Mucosa of gallbladder (tissue), 1 donor: ENCODE results near the gene STK38. TPM values are rescaled to one million over a fixed set of nuclear protein-coding genes. Genes with fewer than 3 reads are reported as not detected.

Experiments
- DNase-seq: peaks from one replicate; pipeline ENCODE4 v3.0.0-alpha.2; 2020; ENCODE audit warnings: low spot score
- total RNA-seq: library from RNA; stranded (reverse); gene quantifications from one replicate; pipeline ENCODE4 v1.2.1, GENCODE V29; 2021
- donor health status: DM: no; HTN: no; CAD: no.

The STK38 gene
- total RNA-seq, 1 donor from 2014 or later: 41.6 TPM

DNA sequence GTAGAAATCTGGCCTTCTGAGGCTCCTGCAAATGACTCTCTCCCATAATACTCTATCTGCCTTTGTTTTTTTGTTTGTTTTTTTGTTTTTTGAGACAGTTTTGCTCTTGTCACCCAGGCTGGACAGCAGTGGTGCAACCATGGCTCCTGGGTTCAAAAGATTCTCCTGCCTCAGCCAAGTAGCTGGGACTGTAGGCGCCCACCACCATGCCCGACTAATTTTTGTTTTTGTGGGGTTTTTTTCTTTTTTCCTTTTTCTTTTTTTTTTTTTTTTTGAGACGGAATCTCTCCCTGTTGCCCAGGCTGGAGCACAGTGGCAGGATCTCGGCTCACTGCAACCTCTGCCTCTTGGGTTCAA is 16.6 kb upstream of the STK38 start:
- DNase-seq: no peak

DNA sequence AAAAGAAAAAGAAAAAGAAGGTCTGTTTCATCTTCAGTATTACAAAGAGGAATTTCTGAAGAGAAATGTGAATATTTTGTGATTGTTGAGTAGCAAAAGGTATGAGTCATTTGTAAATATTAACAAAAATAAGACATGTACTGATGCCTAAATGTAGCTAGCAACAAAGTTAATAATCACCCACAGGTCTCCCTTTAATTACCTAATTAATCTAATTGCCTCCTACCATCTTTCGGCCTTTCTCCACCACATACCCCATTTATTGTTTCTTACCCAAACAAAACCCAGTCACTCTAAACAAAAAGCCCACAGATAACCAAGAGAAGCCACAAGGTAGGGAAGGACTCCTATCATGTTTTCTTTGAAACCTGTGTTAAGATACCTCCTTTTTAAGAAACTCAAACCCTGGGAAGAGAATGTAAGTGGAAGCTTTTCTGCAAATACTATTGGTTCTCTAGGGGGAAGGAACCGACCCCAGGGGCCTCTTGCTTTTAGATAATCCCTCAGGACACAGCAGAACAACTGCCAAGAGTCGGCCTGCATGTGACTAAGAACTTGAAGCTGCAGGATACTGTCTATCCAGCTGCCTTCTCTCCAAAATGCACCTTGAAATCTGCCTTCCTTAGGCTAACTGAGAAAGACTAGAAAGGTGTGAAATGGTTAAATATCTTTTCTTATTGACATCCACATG is 16.1 kb upstream of the STK38 start:
- no peak for DNase-seq

DNA sequence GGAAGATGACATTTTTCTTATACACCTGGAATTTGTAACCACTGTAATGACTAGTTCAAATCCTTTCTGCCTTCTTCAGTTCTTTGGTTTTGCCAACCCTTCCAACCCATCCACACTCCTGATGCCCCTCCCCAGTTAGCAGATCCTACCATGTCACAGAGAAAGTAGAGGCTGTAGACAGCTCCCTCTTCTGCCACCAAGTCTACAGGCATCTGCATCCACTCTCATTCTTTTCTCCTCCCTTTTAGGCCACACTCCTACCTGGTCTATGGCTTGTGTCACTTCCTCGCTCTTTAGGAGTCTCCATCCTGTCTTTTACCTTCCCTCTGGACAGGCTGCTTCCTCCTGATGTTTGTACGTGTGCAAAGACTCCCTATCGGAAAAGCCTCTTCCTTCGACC is 13.5 kb upstream of the STK38 start:
- no peak for DNase-seq

DNA sequence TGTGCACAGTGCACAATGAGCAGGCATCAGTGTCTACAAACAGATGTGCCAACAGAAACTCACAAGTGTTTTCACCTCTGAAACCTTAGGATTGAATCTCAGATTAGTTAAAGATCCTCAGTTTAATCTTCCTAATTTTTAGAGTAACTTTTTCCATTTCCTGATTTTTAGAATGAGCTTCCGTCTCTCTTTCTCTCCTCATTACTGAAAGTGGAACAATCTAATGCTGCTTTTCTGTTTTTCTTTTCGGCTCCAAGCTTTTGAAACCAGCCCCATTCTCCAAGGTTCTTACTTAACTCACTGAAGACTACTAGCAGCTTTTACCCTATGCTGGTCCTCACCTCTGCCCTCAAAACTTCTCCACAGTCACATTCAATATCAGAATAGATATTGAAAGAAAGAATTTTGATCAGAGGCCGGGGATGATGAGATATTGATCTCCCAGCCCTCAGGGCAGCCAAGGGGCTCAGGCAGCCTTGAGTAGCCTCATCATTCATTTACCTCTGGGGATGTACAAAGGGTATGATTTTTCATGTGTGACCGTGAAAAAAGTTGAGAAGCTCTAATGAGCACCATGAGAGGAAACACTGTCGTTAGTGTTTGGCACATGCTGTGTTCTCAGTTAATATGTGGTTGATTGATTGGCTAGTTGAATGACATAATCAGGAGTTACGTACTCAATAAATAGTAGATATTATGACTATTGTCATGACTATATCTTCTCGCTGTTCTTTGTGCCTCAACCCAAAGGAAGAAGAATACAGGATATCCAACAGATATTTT is 11.9 kb upstream of the STK38 start:
- DNase-seq: no peak

DNA sequence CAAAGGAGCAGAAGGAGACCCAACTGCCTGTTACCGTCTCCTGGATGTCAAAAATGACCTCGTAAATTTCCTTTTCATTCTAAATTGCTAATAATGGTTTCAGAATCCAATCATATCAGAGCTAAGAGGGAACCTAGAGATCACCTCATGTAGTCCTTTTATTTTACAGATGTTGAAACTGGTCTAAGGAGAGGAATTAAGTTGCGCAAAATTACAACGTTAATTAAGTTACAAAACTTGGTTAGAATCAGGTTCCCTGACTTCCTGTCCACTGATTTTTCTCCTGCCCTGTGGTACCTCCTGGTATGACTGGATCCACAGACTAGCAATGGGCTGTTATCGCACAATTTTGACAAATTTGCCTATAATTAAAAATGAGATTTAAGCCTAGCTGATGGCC is 9.0 kb upstream of the STK38 start:
- DNase-seq: no peak

DNA sequence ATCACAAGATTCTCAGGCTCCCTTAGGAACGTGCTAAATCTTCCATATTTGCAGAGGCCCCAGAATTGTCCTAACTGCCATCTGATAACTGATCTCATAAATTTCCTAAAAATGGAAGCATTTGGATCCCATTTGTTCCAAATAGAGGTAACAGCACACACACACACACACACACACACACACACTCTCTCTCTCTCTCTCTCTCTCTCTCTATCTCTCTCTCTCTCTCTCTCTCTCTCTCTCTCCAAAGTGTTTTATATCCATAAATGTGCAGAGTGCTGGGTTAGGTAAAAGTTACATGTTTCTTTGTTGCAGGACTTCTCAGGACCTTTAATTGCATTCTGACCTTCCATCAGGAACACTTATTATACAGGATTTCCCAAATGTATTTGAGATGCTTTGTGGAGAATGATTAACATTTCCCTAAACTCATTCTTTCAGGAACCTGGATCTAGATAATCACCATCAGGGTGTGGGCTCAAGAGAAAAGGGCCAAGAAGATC is 8.5 kb upstream of the STK38 start:
- DNase-seq: no peak

DNA sequence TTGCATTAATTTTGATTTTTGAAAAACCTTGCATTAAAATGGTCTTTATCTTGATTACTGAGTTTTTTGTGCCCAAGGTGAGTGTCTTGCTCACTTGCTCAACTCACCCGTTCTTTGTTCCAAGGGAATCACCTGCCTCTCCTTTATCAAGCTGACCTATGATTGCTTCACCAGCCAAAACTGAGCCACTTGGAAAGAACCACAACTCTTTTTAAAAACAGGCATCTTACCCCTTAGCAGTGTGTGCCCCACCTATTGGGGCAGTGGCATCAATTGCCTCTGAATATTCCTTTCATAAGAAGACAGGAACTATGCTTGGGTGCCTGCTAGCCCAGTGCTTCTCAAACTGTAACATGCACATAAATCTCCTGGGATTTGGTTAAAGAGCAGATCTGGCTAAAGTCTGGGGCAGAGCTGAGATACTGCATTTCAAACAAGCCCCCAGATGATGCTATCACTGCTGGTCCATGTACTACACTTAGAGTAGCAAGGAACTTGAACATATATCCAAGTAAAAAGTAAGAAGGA is 3.3 kb upstream of the STK38 start:
- DNase-seq: no peak

DNA sequence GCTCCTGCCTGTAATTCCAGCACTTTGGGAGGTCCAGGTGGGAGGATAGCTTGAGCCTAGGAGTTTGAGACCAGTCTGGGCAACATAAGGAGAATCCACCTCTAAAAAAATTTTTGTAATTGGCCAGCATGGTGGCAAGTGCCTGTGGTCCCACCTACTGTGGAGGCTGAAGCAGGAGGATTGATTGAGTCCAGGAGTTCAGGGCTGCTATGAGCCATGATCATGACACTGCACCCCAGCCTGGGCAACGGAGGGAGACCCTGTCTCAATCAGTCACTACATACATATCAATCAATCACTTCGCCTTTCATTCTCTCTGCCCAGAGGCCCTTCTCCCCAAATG is 1.1 kb upstream of the STK38 start:
- DNase-seq: no peak

DNA sequence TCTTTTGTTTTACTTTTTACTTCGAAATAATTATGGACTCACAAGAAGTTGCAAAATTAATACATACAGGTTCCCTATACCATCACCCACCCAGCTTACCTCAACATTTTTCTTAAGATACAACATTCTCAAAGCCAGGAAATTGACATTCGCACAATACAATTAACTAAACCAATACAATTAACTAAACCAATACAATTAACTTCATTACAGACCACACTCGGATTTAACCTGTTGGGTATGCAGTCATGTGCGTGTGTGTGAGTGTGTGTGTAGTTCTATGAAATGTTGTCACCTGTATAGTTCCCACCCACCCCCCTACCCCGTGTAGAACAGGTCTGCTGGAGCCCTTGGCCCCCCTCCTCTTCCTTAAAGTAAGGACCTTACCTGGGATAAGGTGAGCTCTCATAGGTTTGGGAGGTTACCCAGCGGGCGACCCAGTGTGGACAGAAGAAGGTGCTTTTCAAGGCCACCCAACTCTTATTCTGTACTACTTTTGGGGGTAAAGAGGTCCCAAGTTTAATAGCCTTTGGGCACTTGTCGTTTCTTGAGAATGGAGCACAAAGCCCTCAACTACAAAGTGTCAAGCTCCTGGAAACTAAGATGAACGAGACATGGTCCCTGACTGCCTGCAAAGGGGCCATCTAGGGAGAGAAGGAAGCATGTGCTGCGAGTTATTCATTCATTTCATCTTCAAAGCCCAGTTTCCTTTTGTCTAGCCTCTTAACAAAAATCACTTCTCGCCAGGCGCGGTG is 544 bp upstream of the STK38 start:
- no peak for DNase-seq

DNA sequence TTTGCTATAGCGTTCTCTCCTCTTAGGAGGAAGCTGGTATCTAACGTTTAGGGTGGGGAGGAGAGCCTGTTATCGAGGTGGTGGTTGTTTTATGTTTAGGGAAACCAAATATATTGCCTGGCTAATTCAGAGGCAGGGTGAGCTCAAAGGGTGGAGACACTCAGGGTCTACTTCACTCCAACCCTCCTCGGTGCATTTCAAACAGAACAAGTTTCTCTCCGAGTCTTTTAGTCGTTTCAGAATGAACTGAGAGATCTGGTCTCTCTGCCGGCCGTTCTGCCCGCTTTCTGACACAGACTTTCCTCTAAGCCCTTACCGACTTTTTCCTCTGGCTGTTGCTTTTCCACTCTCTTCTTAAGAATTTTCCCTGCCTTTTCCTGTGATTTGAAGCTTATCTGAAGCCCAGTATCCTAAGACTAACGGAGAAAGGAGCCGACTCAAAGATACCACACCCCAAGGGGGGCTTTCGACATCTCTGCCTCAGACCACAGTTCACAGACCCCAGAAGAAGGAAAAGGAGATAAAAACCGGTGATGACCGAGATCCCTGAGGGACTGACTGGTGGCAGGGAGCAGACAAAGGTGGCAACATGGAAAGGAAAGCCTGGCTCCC is 865 bp downstream of the STK38 start:
- no peak for DNase-seq

DNA sequence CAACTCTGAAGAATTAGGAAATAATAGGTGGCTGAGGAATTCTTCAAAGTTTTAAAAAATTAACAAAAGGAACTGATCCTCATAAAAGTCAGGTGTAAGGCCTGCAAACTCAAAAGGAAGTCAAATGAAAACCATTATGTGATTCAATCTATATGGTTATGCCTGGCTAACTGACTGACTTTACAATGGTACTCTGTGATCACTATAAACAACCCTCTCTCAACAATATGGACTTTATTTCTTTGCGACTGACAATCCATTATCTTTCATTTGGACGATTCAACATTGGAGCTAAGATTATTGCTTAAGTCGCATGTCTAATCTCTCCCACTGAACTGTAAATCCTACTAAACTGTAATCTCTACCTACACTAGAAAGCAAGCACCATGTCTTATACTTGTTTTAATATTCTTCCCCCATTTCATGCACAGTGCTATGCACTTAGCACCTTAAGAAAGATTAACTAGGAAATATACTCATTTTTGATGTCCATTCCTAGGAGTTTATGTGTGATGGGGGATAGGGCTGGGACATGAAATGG is 1.4 kb downstream of the STK38 start:
- DNase-seq: no peak

DNA sequence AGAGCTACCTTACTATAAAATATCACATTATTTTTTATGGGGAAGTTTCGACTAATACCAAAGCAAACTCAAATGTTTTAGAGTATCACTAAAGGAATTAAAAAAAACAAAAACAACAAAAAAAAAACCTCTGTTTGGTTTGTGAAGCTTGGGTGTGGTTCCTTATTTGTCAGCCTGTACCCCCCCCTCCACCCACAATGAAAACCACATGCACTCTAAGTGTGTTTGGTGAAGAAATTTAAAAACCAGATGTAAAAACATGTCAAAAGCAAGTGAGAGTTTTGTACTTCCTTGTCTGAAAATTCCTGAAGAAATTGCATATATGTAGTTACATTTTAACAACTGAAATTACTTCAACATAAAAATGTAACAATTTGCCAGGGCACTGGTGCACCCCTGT is 3.1 kb downstream of the STK38 start:
- no peak for DNase-seq

DNA sequence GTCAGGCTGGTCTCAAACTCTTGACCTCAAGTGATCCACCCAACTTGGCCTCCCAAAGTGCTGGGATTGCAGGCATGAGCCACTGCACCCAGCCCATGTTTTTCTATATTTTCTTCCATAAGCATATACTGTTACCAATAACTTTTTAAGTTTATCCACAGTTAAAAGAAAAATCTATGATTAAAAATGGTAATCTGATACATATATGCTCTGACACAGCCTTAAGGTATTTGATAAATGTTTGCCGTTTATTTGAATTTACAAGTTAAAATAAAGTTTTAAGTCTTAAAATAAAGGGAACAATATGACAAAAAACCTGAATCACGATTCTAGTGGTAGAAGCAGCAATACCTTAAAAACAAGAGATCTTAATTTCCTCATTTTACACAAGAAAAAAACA is 5.2 kb downstream of the STK38 start:
- DNase-seq: no peak

DNA sequence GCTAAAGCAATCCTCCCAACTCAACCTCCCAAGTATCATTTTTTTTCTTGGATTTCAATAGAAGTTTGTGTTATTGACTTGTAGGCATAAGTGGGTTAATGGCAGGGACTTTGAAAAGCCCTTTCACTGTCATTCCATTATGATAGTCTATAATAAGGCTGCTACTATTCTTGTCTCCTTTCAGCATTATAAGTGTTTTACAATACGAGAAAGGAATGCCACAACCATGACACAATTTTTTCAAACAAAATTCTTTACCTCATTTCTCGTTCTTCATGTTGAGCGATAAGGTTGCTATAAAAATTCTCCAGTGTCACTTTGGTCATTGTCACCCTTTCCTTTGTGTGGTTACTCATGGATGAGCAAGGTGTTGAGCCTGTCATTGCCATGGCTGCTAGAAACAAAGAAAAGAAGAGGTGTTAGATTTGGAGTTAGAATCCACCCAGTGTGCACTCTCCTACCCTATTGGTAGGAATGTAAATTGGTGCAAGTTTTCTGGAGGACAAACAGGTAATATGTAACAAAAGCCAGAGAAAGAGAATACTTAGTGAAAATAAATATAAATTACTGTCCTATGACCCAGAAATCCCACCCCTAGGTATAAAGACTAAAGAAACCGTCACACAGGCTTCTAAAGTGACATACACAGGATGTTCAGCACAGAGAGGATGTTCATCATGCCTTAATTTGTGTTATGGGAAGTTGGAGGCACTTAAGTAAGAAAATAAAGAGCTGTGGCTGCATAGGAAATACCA is 7.3 kb downstream of the STK38 start:
- no peak for DNase-seq

DNA sequence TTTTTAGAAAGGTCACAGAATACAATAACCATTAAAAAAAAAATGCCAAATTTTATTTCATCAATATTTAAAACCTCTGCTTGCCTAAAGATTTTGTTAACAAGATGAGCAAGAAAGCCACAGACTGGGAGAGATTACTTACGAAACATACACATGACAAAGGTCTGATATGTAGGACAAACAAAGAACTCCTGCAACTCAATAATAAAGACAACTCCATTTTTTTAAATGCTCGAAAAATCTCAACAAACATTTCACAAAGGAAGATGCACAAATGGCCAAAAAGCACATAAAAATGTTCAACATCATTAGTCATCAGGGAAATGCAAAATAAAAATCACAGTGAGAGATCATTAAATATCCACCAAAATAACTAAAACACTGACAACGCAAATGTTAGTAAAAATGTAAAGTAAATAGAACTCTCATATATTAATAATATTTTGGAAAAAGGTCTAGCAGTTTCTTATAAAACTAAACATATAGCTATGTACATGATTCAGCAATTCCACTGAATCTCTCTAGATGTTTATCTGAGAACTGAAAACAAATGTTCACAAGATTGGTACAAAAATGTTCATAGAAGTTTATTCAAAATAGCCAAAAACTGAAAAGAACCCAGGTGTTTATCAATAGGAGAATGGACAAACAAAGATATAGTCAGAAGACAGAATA is 10.3 kb downstream of the STK38 start:
- no peak for DNase-seq

DNA sequence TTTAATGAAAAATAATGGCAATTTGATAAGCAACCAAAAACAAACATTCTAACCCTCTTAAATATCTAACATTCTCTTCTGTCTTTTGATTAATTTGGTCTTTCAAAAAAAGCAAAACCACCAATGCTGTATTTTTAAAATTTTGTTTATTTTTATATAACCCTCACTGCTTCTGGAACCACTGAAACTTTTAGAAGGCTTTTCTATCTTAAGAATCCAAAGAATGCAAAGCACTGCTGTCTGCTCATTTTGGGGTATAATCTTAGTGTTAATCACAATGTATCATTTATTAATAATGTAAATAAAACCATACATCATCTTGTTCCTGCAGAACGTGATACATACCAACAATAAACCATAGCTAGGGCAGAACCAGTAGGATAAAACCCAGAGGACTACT is 14.0 kb downstream of the STK38 start:
- no peak for DNase-seq

DNA sequence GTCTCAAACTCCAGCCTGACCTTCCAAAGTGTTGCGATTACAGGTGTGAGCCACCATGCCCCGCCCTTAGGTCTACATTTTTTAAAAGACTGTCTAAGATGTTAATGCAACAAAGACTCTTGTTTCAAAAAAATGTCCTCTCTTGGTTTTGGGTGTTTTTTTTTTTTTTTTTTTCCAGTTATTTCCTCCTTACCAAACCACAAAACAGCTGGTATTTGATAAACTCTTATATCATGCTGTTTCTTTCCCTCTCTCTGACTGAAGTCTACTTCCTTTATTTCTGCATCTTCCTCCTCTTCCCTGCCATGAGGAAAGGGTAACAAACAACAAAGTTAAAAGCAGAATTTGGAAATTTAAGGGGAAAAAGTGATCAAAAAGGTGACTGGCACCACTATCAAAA is 21.2 kb downstream of the STK38 start:
- DNase-seq: no peak

DNA sequence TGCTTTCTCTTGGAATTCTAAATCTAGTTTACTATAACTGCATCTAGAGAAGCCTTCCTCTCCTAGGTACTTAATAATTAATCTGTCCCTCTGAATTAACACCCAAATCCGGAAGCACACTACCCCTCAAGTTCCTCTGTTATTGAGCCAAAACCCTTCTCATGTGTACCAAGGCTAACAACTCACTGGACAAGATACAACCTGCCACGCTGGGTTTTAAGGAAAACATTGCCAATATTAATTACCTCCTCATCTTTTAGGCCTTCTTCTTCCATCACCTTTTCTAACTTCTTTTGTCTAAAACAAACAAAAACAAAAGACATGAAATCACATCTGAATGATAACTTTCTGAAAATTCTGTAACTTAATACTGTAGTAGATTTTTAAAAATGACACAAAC is 21.9 kb downstream of the STK38 start:
- no peak for DNase-seq

DNA sequence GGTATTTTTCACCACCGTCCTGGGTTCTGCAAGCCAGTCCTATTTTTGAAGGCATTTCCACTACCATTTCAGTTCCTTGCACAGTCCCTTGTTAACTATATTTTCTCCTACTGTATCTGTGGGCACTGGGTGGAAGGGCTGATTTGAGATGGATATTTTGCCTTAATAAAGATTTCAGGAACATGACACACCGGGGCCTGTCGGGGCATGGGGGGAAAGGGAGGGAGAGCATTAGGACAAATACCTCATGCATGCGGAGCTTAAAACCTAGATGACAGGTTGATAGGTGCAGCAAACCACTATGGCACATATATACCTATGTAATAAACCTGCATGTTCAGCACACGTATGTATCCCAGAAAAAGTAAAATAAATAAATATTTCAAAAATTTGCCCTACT is 22.4 kb downstream of the STK38 start:
- no peak for DNase-seq

DNA sequence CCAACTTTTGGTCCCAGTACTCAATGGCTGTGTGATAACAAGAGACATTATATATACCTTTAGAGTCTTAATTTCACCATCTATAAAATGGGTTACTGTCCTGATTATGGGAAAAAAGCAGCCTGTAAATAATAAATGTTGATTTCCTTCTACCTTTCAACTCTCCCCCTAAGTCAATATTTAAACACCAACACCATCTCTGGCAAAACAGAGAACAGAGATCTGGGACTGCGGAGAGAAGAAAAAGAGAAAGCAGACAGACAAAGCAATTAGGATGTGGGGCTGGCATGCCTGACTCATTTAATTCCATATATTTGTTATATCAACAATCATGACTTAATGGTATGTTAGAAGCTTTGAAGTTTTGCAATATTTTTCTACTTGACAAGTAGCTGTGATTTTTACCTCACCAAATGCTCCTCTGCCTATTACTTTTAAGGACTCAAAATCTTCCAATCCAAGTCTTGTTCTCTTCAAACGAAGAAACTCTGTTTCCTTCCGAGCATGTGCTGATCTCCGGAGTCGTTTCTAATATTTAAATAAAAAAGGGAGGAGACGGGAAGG is 23.3 kb downstream of the STK38 start:
- DNase-seq: no peak
